GM12878 (cell line): ENCODE data around the gene FASTK. TPM values are rescaled to one million over a fixed set of nuclear protein-coding genes. Genes with fewer than 3 reads are reported as not detected.

ENCODE experiments used
- ATAC-seq: fragments of 200-7000 bp; cut with Tn5 transposase; 3 replicates; pipeline ENCODE4 v1.9.1; 2020; ENCODE audit warnings: mild to moderate bottlenecking, moderate library complexity
- BruUV-seq: library from RNA; stranded (reverse); fragments of 400-500 nt; replicated peaks from 2 replicates; lab custom pipeline; 2021; lab: Mats Ljungman, UMichigan
- CTCF ChIA-PET: fragments of 300-600 bp; sonication (Branson Sonifier 250); formaldehyde crosslinking; extraction: SDS; loops from one replicate; lab custom pipeline; 2021; ENCODE audit warnings: inconsistent platforms; lab: Yijun Ruan, JAX
- POLR2A ChIA-PET: fragments of 350-600 bp; formaldehyde crosslinking; extraction: SDS; loops from one replicate; lab custom pipeline; 2021; ENCODE audit warnings: inconsistent platforms; lab: Charles Lee
- RAD21 ChIA-PET: fragments of 300-600 bp; sonication (Branson Sonifier 250); formaldehyde crosslinking; loops from one replicate; lab custom pipeline; 2023; ENCODE audit warnings: antibody characterized with exemption; ENCODE audit not compliant: unreplicated experiment; lab: Charles Lee
- SMC1A ChIA-PET: fragments of 300-600 bp; sonication (Branson Sonifier 250); formaldehyde crosslinking; loops from one replicate; lab custom pipeline; 2023; ENCODE audit not compliant: unreplicated experiment, uncharacterized antibody; lab: Charles Lee
- DNase-seq: peaks from one replicate; pipeline ENCODE4 v3.0.0-alpha.2; 2011; ENCODE audit warnings: low read depth, low spot score
- FAIRE-seq: peaks from 3 replicates; lab custom pipeline; 2011; peaks lifted over from hg19 to GRCh38; lab: Jason Lieb, UNC
- H2AFZ ChIP-seq: 2 replicates; pipeline ENCODE4 v1.6.0; 2011; ENCODE audit warnings: low read depth, low read length, control low read depth; ENCODE audit not compliant: control insufficient read depth
- H3K27ac ChIP-seq: 2 replicates; pipeline ENCODE4 v1.5.1; 2011; ENCODE audit warnings: control low read depth; ENCODE audit not compliant: control insufficient read depth, insufficient read depth
- H3K27me3 ChIP-seq, 2 experiments: replicated peaks in 1 of 2; 2 replicates each; pipeline versions ENCODE4 v1.6.0 to v1.6.1; 2011; ENCODE audit warnings: low read length in 1 of 2; ENCODE audit not compliant: control insufficient read depth in 2 of 2, insufficient read depth in 2 of 2
- H3K36me3 ChIP-seq, 2 experiments: 2 replicates each; pipeline ENCODE4 v1.5.1; 2011; ENCODE audit warnings: low read length in 1 of 2; ENCODE audit not compliant: control insufficient read depth in 2 of 2, insufficient read depth in 2 of 2
- H3K4me1 ChIP-seq: 2 replicates; pipeline ENCODE4 v1.6.1; 2011; ENCODE audit warnings: mild to moderate bottlenecking, low read length, moderate library complexity, mixed read lengths; ENCODE audit not compliant: control insufficient read depth, insufficient read depth
- H3K4me2 ChIP-seq: 2 replicates; pipeline ENCODE4 v1.6.0; 2011; ENCODE audit warnings: control low read depth; ENCODE audit not compliant: control insufficient read depth, insufficient read depth
- H3K4me3 ChIP-seq: fragments of 200-600 bp; sonication (generic); 2 replicates; pipeline ENCODE4 v1.5.1; 2016
- H3K79me2 ChIP-seq: 2 replicates; pipeline ENCODE4 v1.6.0; 2011; ENCODE audit warnings: low read length; ENCODE audit not compliant: control insufficient read depth, insufficient read depth
- H3K9ac ChIP-seq: 2 replicates; pipeline ENCODE4 v1.8.0; 2011; ENCODE audit warnings: low read length, control low read depth, mixed read lengths; ENCODE audit not compliant: control insufficient read depth, insufficient read depth
- H3K9me3 ChIP-seq: replicated peaks from 3 replicates; pipeline ENCODE4 v1.5.1; 2011; ENCODE audit warnings: mild to moderate bottlenecking, low read length; ENCODE audit not compliant: control insufficient read depth, insufficient read depth
- H4K20me1 ChIP-seq: 2 replicates; pipeline ENCODE4 v1.6.0; 2011; ENCODE audit not compliant: control insufficient read depth, insufficient read depth
- ATF7 ChIP-seq: fragments of 450-650 bp; IDR thresholded peaks from 2 replicates; pipeline ENCODE4 v1.6.1; 2016; ENCODE audit warnings: low read depth, mild to moderate bottlenecking
- EP300 ChIP-seq, 2 experiments: fragments of 150-350 bp in 1 of 2; IDR thresholded peaks; 2 replicates each; pipeline ENCODE4 v1.6.1; 2011 to 2012; ENCODE audit warnings: low read depth in 2 of 2, low read length in 2 of 2, borderline replicate concordance in 1 of 2, improper control_type of control experiment in 1 of 2, inconsistent platforms in 1 of 2; ENCODE audit not compliant: control insufficient read depth in 1 of 2
- NR2C2 ChIP-seq: IDR thresholded peaks from 2 replicates; pipeline ENCODE4 v1.6.1; 2011; ENCODE audit warnings: borderline replicate concordance, low read depth; ENCODE audit not compliant: control insufficient read depth, insufficient read length
- NR2F1 ChIP-seq: fragments of 450-650 bp; conservative IDR thresholded peaks from 2 replicates; pipeline ENCODE4 v1.6.1; 2017; ENCODE audit warnings: mild to moderate bottlenecking
- SIN3A ChIP-seq: IDR thresholded peaks from 2 replicates; pipeline ENCODE4 v1.6.1; 2012; ENCODE audit warnings: low read depth, low read length, improper control_type of control experiment
- SMAD5 ChIP-seq: IDR thresholded peaks from 2 replicates; pipeline ENCODE4 v1.6.1; 2016; ENCODE audit warnings: antibody characterized with exemption, low read depth
- ZNF24 ChIP-seq: fragments of 450-650 bp; IDR thresholded peaks from 2 replicates; pipeline ENCODE4 v1.6.1; 2017; ENCODE audit warnings: antibody characterized with exemption, mild to moderate bottlenecking
- ZNF274 ChIP-seq: IDR thresholded peaks from one replicate; pipeline ENCODE4 v1.8.0; 2011; ENCODE audit not compliant: insufficient read length, insufficient read depth
- WGBS: methylation state at CpG from one replicate; pipeline ENCODE4 v1.1.6; 2016; ENCODE audit warnings: low lambda C conversion rate; ENCODE audit not compliant: insufficient replicate concordance, insufficient coverage; ENCODE audit errors: missing lambda C conversion rate; 5-methylcytosine and 5-hydroxymethylcytosine counted together
- in situ Hi-C: fragments of 300-500 bp; cut with MboI; formaldehyde crosslinking; loops from 9 replicates; pipeline ENCODE4 v1.14.3; 2018; ENCODE audit warnings: mixed read lengths
- intact Hi-C: fragments of 100-400 bp; cut with micrococcal nuclease; formaldehyde crosslinking; loops from one replicate; pipeline ENCODE4 v1.14.2; 2022; ENCODE audit not compliant: unreplicated experiment
- polyA plus RNA-seq, 11 experiments: library from polyadenylated mRNA; depleted of rRNA in 4 of 11; unstranded in 6 of 11; stranded (reverse) in 5 of 11; fragments of >200 nt; fragmentation: Nextera tagmentation in 4 of 11; fragmentation: Illumina TruSeq in 1 of 11; extraction: Ambion mirVana in 4 of 11; extraction: Trizol in 1 of 11; gene quantifications; 1 replicate in 1 of 11; 2 replicates in 10 of 11; pipeline versions ENCODE4 v1.2.1 to v1.2.3, GENCODE V29; 2011 to 2016; ENCODE audit warnings: inconsistent platforms in 2 of 11, missing spikeins in 2 of 11, low read depth in 1 of 11
- total RNA-seq, 4 experiments: library from RNA; depleted of rRNA in 3 of 4; stranded (reverse); fragments of >200 nt in 3 of 4; fragmentation: Illumina TruSeq in 1 of 4; extraction: Trizol in 1 of 4; gene quantifications; 2 replicates each; pipeline versions ENCODE4 v1.2.1 to v1.2.3, GENCODE V29; 2013 to 2021

Gene FASTK
- total and polyA plus RNA-seq, 10 of the 15 experiments (the other 5 are each of a cell fraction or from before 2014, with no cell fraction given), result 0.19 to 102 (median 54.5) TPM

DNA sequence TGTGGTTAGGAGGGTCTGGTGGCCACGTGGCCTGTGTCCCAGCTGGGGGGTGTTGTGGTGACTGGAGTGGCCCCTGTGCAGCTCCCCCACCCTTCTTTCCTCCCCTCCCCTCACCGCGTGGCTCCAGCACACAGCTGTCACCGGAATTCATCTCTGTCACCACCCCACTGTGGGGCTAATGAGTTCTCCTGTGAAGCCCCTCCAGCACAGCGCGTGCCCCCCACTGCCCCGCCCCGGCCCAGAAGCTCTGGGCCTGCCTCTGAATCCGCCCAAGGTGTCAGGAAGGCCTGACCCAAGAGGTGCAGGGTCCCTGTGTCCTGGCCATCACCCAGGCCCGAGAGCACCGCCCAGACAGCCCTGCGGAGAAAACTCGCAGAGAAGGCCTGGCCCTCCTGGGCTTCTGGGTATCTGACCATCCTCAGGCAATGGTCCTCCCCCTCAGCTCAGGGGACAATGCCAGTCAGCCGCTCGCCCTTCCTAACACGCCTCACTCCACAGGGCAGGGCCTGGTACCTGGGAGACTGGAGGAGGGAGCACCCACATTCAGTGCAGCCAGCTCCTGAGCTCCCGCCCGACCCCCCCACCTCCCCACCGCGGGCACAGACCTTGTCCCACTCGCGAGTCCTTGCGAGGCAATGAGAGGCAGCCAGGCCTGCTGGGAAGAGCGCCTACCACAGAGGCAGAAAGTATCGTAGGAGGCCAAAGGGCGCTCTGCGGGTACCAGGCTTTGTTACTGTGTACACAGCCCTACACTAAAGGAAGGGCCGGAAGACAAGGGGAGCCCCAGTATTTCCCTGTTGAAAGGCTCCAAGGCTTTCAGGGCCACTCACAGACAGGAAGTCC lies 48.7 kb upstream of the FASTK start (continued):
- TF ChIP-seq ZNF24 (no peak), SMAD5 (no peak), EP300 (IDR thresholded peaks at IDR 0.05; ENCODE audit: borderline replicate concordance in 1 of 2, control insufficient read depth in 1 of 2, low read depth in 2 of 2, low read length in 2 of 2) (no peak), NR2C2 (no peak), ZNF274 (no peak), ATF7 (no peak)

DNA sequence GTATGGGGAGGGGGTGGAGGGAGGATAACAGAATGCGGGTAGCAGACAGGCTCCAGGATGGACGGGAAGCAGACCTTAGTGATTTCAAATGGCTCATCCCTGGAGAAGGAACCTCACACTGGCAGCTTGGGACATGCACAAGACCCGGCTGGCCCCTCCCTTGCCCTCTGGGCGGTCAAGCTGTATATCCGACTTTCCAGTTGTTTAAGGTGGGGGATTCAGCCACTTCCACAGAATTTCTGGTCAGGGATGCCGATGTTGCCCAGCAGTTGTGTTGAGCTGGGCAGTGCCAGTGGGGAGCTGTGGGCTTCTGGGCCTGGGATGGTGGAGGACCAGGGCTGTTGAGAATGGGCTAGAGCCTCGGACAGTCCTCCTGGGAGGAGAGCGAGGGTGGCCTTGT lies 48.1 kb upstream of the FASTK start:
- no peak for FAIRE-seq
- POLR2A ChIA-PET, result no interaction called here
- Histone ChIP-seq H3K4me1 (no peaks in the 10 kb centered on the region), H3K79me2 (no peaks in the 10 kb centered on the region), H3K27ac (no peak overlapping the region), H3K9me3 (no peaks in the 10 kb centered on the region), H2AFZ (no peak overlapping the region), H3K4me3 (no peak overlapping the region), H3K36me3 (peaks cover 6 to 13% of the 10 kb centered on the region in 2 experiments; a peak in 3 of 4 replicates), H3K27me3 (no peaks in the 10 kb centered on the region), H4K20me1 (no peaks in the 10 kb centered on the region), H3K4me2 (no peak overlapping the region), H3K9ac (no peak overlapping the region)
- RAD21 ChIA-PET, result no interaction called here
- in situ Hi-C loops, result no loop called here
- ATAC-seq, result no peak
- DNase-seq, result no peak
- CTCF ChIA-PET, result interaction anchor here (1.5 kb wide), 1 partner anchor 116 kb away, joined by 3 read pairs; no protein-coding TSS in a partner anchor
- no TSS peak for BruUV-seq
- TF ChIP-seq SIN3A, result no peak
- no peak for TF ChIP-seq NR2F1
- SMC1A ChIA-PET, result no interaction called here
- 86% methylated on average over 8 of the region's 8 CpGs for WGBS
- intact Hi-C loops, result no loop called here
